NCI-H1048 (cell line): ENCODE measurements around the gene VAT1L.

Experiments
- DNase-seq: peaks from one replicate; lab custom pipeline; 2025; lab: John Stamatoyannopoulos, UW

VAT1L gene

DNA sequence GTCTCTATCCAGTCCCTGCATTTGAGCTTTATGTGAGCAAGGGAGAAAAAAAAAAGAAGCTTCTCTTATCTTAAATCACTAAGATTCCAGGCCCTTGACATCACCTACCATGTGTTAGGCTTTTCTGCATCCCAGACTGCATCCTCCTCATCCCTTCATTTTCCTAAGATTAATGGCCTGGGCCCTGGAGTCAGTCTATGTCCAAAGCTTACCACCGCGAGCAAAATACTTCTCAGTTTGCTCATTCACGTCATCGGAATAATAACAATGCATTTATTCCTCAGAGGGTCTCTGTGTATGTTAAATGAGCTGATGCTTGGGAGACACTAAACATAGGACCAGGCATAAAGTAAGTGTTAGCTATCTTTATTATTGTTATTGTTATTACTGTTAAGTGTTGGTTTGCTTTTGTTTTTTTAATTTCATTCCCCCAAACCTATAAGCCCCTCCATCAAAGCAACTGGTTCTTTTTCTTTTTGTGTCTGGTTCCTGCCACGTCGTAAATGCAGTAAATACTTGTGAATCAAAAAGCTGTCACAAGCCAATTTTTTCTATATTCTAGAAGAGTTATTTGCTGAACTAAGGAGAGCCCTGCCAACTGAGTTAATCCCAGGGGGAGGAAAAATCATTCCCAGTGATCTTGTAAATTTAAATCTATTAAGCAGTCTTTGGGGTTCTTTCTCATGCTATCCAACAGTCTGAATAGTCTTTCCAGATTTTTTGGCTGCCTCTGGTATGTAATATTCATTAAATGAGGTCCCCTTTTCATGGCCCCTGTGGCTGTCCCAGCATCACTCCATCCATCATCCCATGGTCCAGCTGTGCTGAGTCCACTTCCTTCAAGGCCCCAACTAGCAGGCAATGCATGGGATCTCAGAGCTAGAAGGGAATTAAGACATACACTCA is 46.5 kb downstream of the VAT1L start:
- no peak for DNase-seq

DNA sequence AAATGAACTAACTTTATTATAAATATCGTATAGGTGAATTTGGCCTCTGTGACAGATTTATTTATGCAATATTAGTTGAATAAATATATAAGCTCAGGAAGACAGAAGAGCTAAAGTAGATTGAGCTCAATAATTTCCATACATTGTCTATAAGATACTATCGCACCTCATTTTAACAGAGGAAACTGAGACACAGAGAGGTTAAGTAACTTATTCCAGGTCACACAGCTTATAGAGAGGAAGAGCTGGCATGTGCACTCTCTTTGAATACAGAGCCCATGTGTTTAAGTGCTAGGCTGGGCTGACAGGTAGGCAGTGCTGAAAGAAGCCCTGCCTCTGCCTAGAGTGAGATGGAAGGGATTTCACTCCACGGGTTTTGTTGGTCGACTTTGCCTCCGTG is 48.4 kb downstream of the VAT1L start:
- no peak for DNase-seq

DNA sequence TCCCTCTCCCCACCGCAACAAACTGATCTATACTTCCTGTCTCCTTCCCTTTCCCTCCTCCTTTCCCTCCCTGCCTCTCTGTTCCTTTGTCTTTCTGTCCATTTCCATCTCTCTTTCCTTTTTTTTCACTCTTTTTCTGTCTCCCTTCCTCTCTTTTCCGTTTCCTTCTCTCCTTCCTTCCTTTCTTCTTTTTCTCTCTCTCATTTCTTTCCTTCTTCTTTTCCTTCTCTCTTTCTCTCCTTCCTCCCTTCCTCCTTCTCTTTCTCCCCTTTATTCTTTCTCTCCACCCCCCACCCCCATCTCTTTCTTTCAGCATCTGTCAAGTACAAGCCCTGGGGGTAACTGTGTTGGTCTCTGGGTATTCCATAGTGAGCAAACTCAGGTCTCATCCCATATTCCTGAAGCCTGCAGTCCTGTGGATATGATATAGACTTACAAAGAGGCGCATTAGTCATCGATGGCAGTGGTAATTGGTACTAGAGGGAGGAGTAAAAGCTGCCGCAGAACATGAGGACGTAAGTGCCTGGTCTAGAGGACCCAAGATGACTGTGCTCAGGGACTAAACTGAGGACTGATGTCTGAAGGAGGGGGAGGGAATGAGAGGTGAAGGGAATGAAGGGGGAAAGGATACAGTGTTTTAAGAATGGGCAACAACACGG is 50.4 kb downstream of the VAT1L start:
- no peak for DNase-seq

DNA sequence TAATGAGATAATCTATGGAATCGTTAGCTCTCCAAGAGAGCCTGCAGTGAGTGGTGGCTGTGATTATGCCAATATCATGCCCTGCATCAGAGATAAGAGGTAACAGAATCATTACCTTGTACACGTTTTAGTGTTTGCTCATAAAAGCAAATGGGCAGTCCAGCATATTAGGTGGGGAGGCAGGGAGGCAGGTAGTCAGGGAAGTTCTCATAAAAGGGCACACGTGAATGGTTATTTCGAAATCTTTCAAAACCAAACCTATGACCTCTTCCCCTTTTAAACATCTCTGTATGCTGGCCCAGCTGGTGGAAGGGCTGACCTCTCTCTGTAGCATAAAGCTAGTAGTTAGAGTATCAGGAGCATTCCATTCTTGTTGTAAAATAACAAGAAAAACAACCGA is 51.7 kb downstream of the VAT1L start:
- no peak for DNase-seq

GRCh38 chr16:77840673-77841501 is 52.5 kb downstream of the VAT1L start:
- DNase-seq: no peak

GRCh38 chr16:77841502-77841763 is 53.1 kb downstream of the VAT1L start:
- no peak for DNase-seq

DNA sequence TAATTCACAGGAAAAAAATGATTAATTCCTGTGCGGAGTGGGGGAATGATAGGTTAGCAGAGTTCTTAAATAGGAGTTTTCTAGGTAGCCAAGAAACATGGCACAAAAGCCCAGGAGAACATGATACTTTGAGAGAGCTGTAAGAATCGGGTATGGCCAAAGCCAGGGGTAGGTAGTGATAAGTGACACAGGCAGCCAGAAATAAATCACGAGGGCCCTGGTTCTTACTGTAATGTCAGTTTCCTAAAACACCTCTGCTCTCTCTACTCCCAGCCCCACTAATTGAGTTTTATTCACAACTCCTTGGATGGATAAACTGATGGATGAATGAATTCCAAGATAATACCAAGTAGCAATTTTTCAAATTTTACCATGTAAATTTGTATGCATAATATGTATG is 54.1 kb downstream of the VAT1L start:
- no peak for DNase-seq

DNA sequence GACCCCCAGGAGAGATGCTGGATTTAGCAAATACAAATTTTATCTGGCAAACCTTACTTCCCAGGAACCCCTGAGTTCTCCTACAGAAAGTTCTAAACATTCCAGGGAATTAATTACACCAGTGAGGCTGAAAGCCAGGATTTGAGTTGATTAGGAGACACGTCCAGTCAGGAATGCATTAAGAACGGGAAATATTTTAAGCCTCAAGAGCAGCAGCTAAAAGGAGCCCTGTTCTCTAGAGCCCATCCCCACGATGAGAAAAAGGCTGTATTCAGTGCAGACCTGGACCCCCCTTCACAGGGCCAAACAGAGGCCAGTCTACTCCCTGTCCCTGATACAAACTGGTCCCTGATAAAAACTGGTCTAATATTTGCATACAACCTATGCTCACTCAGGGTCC is 55.0 kb downstream of the VAT1L start:
- no peak for DNase-seq

DNA sequence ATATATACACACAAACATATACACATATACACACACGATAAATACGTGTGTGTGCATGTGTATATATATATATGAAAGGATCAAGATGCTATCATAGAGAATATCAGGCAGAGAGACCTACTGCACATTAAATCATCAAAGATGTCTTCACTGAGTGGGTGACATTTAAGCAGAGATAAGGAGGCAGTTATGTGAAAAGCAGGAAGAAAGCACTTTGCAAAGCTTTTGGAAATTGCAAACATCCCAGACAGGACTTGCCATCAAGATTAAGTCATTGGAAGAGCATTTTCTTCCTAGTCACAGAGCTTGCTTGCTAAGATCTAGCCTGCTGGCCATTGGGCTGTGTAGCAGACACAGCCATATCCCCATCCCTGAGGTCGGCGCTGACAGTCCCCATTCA is 56.4 kb downstream of the VAT1L start:
- no peak for DNase-seq

- no peak for DNase-seq
Observed at GRCh38 chr16:77849646-77850258, 61.4 kb downstream of the VAT1L start.

GRCh38 chr16:77850636-77851333 is 62.4 kb downstream of the VAT1L start:
- no peak for DNase-seq

DNA sequence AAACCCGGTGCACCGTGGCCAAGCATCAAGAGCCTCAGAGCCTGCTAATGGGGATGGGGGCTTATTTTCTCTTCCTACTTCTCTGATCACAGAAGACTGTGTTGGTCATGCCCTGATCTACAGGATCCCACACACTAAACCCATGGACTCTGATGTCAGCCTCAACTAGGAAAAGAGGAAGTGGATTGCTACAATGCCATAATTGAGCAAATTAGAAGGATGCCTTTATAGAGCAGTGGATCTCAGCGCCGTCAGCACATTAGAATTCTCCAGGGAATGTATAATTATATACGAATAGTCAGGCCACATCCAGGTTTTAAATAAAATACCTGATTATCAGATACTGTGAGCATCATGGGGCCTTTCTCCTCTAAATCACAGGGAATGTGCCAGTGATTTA is 64.8 kb downstream of the VAT1L start:
- no peak for DNase-seq

- no peak for DNase-seq
Observed at GRCh38 chr16:77856438-77857160, 68.2 kb downstream of the VAT1L start.

DNA sequence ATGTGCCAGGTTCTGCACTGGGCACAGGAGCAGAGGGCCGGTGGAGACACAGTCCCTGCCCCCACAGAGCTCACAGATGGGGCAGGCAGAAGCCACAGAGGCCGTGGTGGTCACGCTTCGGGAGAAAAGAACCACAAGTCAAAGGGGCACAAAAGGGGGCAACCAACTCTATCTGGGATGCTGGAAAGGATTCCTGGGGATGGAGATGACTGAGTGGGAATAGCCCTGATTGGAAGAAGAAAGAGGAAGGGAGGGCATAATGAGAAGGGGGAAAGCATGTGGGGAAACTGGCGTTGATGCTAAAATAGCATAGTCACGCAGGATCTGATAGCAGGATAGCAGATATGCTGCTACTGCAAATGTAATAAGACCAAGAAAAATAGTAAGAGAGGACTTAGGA is 69.7 kb downstream of the VAT1L start:
- DNase-seq: no peak

DNA sequence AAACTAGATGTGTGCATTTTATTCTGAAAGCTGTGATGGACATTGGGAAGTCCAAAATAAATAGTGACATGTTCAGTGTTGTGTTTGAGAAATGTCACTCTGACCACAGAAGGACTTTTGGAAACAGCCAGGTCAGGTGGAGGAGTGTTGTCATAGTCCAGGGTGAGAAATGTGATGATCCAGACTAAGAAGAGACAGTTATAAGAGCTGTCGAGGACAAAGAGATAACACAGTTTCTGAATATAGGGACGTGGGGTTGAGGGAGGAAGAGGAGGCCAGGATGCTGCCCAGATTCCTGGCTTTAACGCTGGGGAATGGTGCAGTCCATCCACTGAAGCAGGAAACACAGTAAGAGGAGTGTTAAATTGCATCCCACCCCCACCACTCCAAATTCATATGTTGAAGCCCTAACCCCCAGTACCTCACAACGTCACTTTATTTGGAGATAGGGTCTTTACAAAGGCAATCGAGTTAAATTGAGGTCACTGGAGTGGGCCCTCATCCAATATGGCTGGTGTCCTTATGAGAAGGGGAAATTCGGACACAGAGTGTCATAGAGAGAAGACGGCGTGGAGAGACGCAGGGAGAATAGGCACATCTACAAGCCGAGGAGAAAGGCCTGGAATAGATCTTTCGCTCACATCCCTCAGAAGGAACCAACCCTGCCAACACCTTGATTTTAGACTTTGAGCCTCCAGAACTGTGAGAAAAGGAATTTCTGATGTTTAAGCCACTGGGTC is 71.3 kb downstream of the VAT1L start:
- no peak for DNase-seq

GRCh38 chr16:77860953-77861352 is 72.6 kb downstream of the VAT1L start:
- no peak for DNase-seq

GRCh38 chr16:77863250-77863649 is 74.9 kb downstream of the VAT1L start:
- no peak for DNase-seq

- DNase-seq: no peak
Observed at GRCh38 chr16:77866752-77867151, 78.4 kb downstream of the VAT1L start.

- DNase-seq: no peak
Observed at GRCh38 chr16:77868052-77868451, 79.7 kb downstream of the VAT1L start.

- DNase-seq: no peak
Observed at GRCh38 chr16:77868478-77868877, 80.1 kb downstream of the VAT1L start.
